Left lung (tissue), 10 donors: ENCODE measurements around the gene MMS22L. TPM values are rescaled to one million over a fixed set of nuclear protein-coding genes. Genes with fewer than 3 reads are reported as not detected.

Experiments
- ATAC-seq: fragments of 200-7000 bp; cut with Tn5 transposase; one replicate; pipeline ENCODE4 v1.9.1; 2020; ENCODE audit warnings: moderate library complexity
- DNase-seq, 4 donors: peaks; one replicate each; pipeline ENCODE4 v3.0.0-alpha.2; 2013 to 2020
- H3K27ac ChIP-seq, 2 donors: fragments of 200-600 bp; sonication (generic) in 1 of 2; one replicate each; pipeline versions ENCODE4 v1.5.0 to v1.8.0; 2020 to 2021
- H3K27me3 ChIP-seq, 2 donors: fragments of 200-600 bp; sonication (generic) in 1 of 2; one replicate each; pipeline versions ENCODE4 v1.5.0 to v1.8.0; 2020 to 2021
- H3K36me3 ChIP-seq, 2 donors: fragments of 200-600 bp; sonication (generic) in 1 of 2; one replicate each; pipeline versions ENCODE4 v1.5.0 to v1.8.0; 2020 to 2021
- H3K4me1 ChIP-seq, 2 donors: fragments of 200-600 bp; one replicate each; pipeline ENCODE4 v1.8.0; 2021
- H3K4me3 ChIP-seq, 2 donors: fragments of 200-600 bp; sonication (generic) in 1 of 2; one replicate each; pipeline versions ENCODE4 v1.5.0 to v1.8.0; 2020 to 2021; ENCODE audit warnings: mild to moderate bottlenecking in 1 of 2
- H3K9me3 ChIP-seq, 2 donors: fragments of 200-600 bp; sonication (generic) in 1 of 2; one replicate each; pipeline versions ENCODE4 v1.5.0 to v1.8.0; 2020 to 2021
- intact Hi-C, 2 donors: fragments of 100-400 bp; cut with DNase I; formaldehyde crosslinking; loops; one replicate each; pipeline versions ENCODE4 v1.11.2 to v1.14.2; 2022
- polyA plus RNA-seq, 6 donors: library from polyadenylated mRNA; unstranded; fragments of 120-200 nt; gene quantifications; one replicate each; pipeline ENCODE4 v1.2.1, GENCODE V29; 2013; ENCODE audit not compliant: insufficient read length in 6 of 6
- total RNA-seq, 2 donors: library from RNA; stranded (reverse); fragmentation: NEBNext Ultra II Directional; extraction: Animal tissue kit (Norgen Biotek cat#: 25700); gene quantifications; one replicate each; pipeline ENCODE4 v1.2.1, GENCODE V29; 2021
- TF ChIP-seq, protein P1 (sequence below), 2 donors: fragments of 200-600 bp; sonication (generic) in 1 of 2; IDR thresholded peaks; one replicate each; pipeline versions ENCODE4 v1.5.0 to v1.8.0; 2021; ENCODE audit warnings: antibody characterized with exemption in 2 of 2
- donor health status: DM: no; HTN: yes; CAD: no.
- donor health status: DM: no; HTN: no; CAD: no.

The MMS22L gene
- total and polyA plus RNA-seq, 8 donors: 11.6 to 19.5 (median 15.5) TPM

DNA sequence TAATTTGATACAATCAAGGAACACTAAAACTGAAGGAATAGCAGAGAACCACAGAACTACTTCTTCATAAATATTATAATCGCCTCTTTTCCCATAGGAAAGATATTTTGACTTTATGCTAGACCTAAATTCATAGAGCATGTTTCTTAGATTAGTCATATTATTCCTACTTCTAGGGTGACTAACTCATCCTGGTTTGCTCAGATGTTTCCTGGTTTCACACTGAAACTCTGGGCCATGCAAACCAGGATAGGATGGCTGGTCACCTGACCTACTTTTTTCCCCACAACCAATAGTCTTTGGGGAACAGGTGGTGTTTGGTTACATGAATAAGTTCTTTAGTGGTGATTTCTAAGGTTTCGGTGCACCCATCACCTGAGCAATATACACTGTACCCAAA is 42.8 kb downstream of the MMS22L start:
- TF ChIP-seq, protein P1, sequence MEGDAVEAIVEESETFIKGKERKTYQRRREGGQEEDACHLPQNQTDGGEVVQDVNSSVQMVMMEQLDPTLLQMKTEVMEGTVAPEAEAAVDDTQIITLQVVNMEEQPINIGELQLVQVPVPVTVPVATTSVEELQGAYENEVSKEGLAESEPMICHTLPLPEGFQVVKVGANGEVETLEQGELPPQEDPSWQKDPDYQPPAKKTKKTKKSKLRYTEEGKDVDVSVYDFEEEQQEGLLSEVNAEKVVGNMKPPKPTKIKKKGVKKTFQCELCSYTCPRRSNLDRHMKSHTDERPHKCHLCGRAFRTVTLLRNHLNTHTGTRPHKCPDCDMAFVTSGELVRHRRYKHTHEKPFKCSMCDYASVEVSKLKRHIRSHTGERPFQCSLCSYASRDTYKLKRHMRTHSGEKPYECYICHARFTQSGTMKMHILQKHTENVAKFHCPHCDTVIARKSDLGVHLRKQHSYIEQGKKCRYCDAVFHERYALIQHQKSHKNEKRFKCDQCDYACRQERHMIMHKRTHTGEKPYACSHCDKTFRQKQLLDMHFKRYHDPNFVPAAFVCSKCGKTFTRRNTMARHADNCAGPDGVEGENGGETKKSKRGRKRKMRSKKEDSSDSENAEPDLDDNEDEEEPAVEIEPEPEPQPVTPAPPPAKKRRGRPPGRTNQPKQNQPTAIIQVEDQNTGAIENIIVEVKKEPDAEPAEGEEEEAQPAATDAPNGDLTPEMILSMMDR (IDR thresholded peaks at IDR 0.05): no peak
- no peak for ATAC-seq
- no peak for DNase-seq
- H3K4me3 ChIP-seq: no peak overlapping the region
- H3K27me3 ChIP-seq: no peaks in the 10 kb centered on the region
- H3K36me3 ChIP-seq: peaks cover 0 to 17% of the 10 kb centered on the region in 2 donors
- no peaks in the 10 kb centered on the region for H3K9me3 ChIP-seq
- no peaks in the 10 kb centered on the region for H3K4me1 ChIP-seq
- H3K27ac ChIP-seq: no peak overlapping the region
- intact Hi-C loops: no loop called here

DNA sequence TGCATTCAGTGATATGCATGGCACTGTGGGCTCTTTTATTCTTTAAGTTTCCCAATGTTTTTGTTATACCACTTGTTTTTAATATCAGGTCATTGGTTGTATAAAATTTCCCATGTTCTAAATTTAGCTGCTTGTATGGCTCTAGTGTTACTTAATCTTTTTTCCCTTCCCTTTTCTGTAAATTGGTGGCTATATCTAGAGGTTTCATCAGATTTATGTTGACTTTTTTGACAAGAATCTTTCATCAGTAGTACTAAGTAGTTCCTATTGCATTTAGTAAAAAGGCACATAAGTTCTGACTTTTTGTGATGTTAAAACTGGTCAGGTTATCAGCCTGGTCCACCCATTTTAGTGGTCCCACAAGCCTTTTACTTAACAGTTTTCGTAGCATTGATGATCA is 51.1 kb downstream of the MMS22L start:
- H3K9me3 ChIP-seq: no peaks in the 10 kb centered on the region
- no peak overlapping the region for H3K27ac ChIP-seq
- intact Hi-C loops: no loop called here
- TF ChIP-seq, protein P1 (IDR thresholded peaks at IDR 0.05): no peak
- no peak for DNase-seq
- no peak overlapping the region for H3K4me3 ChIP-seq
- H3K4me1 ChIP-seq: no peaks in the 10 kb centered on the region
- H3K36me3 ChIP-seq: peaks cover 0 to 11% of the 10 kb centered on the region in 2 donors
- ATAC-seq: no peak
- H3K27me3 ChIP-seq: no peaks in the 10 kb centered on the region

DNA sequence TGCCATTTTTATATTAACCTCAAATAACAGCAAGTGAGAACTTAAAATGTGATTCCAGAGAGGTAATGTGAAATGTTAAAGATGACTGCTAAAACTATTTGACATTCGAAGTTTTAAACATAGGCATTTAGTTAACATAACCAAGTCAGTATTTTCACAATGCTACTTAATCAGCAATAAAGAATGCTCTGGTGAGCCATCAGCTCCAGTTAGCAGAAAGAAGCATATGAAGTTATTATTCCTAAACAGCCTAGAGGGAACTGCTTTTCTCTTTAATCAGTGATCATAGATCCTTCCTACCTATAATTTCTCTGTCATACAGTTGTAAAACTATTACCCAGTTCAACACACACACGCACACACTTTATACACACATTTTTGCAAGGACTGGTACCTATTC is 60.1 kb downstream of the MMS22L start:
- Histone ChIP-seq H3K4me3 (no peak overlapping the region), H3K9me3 (no peaks in the 10 kb centered on the region), H3K27me3 (no peaks in the 10 kb centered on the region), H3K36me3 (no peaks in the 10 kb centered on the region), H3K27ac (no peak overlapping the region), H3K4me1 (no peaks in the 10 kb centered on the region)
- ATAC-seq (no peak), DNase-seq (no peak)
- intact Hi-C loops: no loop called here
- TF ChIP-seq, protein P1 (IDR thresholded peaks at IDR 0.05): no peak

DNA sequence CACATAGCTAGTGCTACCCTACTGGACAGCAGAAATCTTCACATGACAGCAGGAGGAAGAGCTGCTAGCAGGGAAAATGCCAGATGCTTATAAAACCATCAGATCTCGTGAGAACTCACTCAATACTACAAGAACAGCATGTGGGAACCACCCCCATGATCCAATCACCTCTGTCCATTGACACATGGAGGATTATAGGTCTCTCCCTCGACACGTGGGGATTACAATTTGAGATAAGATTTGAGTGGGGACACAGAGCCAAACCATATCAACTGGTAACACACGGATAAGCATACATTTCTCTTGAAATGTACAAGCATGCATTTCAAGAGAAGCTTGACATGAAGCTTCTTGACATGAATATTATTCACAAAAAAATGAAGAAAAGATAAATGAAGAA is 64.1 kb downstream of the MMS22L start:
- no peak for DNase-seq
- no peak overlapping the region for H3K27ac ChIP-seq
- H3K4me1 ChIP-seq: no peaks in the 10 kb centered on the region
- H3K4me3 ChIP-seq: no peak overlapping the region
- H3K27me3 ChIP-seq: no peaks in the 10 kb centered on the region
- no peaks in the 10 kb centered on the region for H3K9me3 ChIP-seq
- TF ChIP-seq, protein P1 (IDR thresholded peaks at IDR 0.05): no peak
- no peaks in the 10 kb centered on the region for H3K36me3 ChIP-seq
- intact Hi-C loops: no loop called here
- ATAC-seq: no peak

DNA sequence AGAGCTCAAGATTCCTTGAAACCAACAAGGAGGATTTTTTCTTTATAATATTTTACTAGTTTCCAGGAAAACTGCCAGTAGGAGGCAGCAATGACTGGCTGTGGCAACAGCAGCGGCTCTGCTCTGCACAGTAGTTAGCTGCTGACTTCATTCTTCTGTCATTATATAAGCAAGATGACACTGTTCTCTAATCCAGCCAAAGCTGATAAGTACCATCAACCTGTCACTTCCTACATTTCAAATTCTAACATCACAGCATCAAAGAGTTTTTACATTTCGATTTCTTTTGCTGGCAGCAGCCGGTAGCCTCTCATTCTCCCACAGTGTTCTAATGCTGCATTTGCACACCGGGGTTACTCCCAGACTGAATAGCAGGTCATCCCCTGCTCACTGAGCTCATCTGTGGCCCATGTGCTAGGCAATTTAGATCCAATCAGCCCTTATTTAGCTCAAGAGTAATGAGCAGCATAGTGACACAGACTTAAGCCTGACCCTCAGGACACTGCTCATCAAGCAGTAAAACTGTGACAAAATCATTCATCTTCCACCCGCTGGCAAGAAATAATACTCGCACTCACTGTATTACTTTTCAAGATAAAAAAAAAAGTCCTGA is 67.8 kb downstream of the MMS22L start:
- Histone ChIP-seq H3K27ac (no peak overlapping the region), H3K36me3 (no peaks in the 10 kb centered on the region), H3K4me1 (no peaks in the 10 kb centered on the region), H3K9me3 (no peaks in the 10 kb centered on the region), H3K4me3 (no peak overlapping the region), H3K27me3 (no peaks in the 10 kb centered on the region)
- peak; percentile 77 for ATAC-seq
- DNase-seq: peak in 2 of 4 donors; percentile 16 to 32
- intact Hi-C loops: no loop called here
- TF ChIP-seq, protein P1 (IDR thresholded peaks at IDR 0.05): peak in 1 of 2 donors; percentile 21
